ENCODE results near the gene SLC5A10. TPM values are rescaled to one million over a fixed set of nuclear protein-coding genes. Genes with fewer than 3 reads are reported as not detected.

The SLC5A10 gene
- total RNA-seq, 6 experiments from 2014 or later: not detected

GRCh38 chr17:18997650-18998196, 45.8 kb downstream of the SLC5A10 start:
- Mint-ChIP-seq H3K36me3 (ENCODE audit: low read depth) (peaks cover 36% of the 10 kb centered on the region), H3K4me1 (ENCODE audit: low read depth) (peaks cover 26% of the 10 kb centered on the region), H3K4me3 (no peak overlapping the region), H3K27ac (no peak overlapping the region; the same call in 1 of the 2 replicates), H3K27me3 (ENCODE audit: insufficient read depth) (no peaks in the 10 kb centered on the region; the same call in 1 of the 2 replicates), H3K9me3 (peaks cover 21% of the 10 kb centered on the region)
- TF ChIP-seq, protein P1, sequence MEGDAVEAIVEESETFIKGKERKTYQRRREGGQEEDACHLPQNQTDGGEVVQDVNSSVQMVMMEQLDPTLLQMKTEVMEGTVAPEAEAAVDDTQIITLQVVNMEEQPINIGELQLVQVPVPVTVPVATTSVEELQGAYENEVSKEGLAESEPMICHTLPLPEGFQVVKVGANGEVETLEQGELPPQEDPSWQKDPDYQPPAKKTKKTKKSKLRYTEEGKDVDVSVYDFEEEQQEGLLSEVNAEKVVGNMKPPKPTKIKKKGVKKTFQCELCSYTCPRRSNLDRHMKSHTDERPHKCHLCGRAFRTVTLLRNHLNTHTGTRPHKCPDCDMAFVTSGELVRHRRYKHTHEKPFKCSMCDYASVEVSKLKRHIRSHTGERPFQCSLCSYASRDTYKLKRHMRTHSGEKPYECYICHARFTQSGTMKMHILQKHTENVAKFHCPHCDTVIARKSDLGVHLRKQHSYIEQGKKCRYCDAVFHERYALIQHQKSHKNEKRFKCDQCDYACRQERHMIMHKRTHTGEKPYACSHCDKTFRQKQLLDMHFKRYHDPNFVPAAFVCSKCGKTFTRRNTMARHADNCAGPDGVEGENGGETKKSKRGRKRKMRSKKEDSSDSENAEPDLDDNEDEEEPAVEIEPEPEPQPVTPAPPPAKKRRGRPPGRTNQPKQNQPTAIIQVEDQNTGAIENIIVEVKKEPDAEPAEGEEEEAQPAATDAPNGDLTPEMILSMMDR (IDR thresholded peaks at IDR 0.05): no peak
- no peak for DNase-seq

DNA sequence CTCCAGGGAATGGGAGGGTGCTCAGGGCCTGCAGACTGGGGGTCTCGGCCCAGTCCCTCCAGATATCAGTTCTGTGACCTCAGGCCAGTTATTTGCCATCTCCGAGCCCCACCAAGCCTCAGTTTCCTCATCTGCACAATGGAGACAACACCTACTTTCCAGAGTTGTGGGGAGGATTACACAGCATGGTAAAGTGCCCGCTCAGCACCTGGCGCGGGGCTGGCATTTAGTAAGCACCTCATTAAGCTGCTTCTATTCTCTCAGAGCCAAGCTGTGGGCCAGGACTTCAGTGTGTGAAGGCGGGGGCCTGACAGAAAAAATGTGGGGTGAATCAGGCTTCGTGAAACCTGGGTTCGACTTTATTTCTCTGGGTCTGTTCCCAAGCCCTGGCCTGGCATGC, 47.4 kb downstream of the SLC5A10 start:
- Mint-ChIP-seq H3K9me3 (peaks cover 21% of the 10 kb centered on the region), H3K4me3 (no peak overlapping the region), H3K36me3 (ENCODE audit: low read depth) (peaks cover 36% of the 10 kb centered on the region), H3K27me3 (ENCODE audit: insufficient read depth) (no peaks in the 10 kb centered on the region; the same call in 1 of the 2 replicates), H3K4me1 (ENCODE audit: low read depth) (peaks cover 32% of the 10 kb centered on the region), H3K27ac (no peak overlapping the region)
- TF ChIP-seq, protein P1 (IDR thresholded peaks at IDR 0.05): no peak
- no peak for DNase-seq

DNA sequence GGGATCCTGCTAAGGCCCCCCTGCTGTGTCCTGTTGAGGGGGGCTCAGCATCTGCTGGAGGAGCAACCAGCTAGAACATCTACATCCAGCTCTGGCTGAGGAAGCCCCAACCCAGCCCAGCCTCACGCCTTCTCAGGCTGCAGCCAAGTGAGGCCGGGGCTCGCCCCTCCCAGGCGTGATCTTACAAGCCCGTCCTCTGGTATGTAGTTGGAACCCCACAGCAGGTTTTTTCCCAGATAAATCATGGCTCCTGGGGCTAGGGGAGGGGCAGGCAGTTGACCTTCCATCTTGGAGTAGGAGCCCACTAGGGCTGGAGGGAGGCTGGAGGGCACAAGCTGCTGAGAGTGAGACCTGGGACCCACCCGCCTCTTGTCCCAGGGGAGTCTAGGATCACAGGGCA, 47.9 kb downstream of the SLC5A10 start:
- Mint-ChIP-seq H3K36me3 (ENCODE audit: low read depth) (peaks cover 33% of the 10 kb centered on the region), H3K27me3 (ENCODE audit: insufficient read depth) (no peaks in the 10 kb centered on the region; the same call in 1 of the 2 replicates), H3K4me1 (ENCODE audit: low read depth) (peaks cover 32% of the 10 kb centered on the region), H3K27ac (no peak overlapping the region), H3K9me3 (peaks cover 18% of the 10 kb centered on the region), H3K4me3 (no peak overlapping the region; the same call in 1 of the 2 replicates)
- DNase-seq: no peak
- TF ChIP-seq, protein P1 (IDR thresholded peaks at IDR 0.05): no peak

DNA sequence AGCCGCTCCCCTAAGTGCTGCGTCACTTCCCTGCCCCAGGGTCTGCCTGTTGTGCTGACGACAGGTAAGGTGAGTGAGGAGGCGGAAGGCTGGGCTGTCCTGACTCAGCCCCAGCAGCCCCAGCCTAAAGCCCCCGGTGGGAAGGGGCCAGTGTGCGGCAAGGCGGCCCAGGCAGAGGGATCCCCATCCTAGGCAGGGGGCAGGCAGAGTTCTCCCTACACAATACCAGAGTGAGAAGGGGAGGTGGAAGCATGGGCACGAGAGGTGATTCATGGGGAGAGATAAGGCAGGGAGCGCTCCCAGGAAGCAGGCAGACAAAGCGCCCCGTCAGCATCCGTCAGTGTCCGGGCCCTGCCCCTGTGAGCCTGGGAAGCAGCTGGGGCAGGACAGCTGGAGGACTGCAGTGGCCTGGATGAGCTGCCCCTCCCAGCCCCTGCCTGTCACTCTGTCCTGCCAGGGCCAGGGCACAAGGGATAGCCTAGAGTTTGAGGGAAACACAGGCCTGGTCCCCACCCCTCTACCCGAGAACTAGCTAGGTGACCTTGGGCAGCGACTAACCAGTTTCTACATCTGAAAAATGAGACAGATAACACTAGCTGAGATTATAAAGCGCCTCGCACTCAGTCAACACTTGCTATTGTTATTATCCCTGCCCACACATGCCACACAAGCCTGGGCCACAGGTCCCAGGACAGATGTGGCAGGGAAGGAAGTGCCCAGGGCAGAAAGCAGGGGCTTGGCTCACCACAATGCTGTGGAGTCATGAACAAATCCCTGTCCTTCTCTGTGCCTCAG, 48.8 kb downstream of the SLC5A10 start:
- Mint-ChIP-seq H3K27ac (peak overlapping the region; percentile 48; the same call in 1 of the 2 replicates), H3K27me3 (ENCODE audit: insufficient read depth) (no peaks in the 10 kb centered on the region; the same call in 1 of the 2 replicates), H3K36me3 (ENCODE audit: low read depth) (peaks cover 25% of the 10 kb centered on the region), H3K9me3 (peaks cover 10% of the 10 kb centered on the region), H3K4me1 (ENCODE audit: low read depth) (peaks cover 32% of the 10 kb centered on the region), H3K4me3 (peak overlapping the region; percentile 91; the same call in 1 of the 2 replicates)
- TF ChIP-seq, protein P1 (IDR thresholded peaks at IDR 0.05): no peak
- DNase-seq: no peak

DNA sequence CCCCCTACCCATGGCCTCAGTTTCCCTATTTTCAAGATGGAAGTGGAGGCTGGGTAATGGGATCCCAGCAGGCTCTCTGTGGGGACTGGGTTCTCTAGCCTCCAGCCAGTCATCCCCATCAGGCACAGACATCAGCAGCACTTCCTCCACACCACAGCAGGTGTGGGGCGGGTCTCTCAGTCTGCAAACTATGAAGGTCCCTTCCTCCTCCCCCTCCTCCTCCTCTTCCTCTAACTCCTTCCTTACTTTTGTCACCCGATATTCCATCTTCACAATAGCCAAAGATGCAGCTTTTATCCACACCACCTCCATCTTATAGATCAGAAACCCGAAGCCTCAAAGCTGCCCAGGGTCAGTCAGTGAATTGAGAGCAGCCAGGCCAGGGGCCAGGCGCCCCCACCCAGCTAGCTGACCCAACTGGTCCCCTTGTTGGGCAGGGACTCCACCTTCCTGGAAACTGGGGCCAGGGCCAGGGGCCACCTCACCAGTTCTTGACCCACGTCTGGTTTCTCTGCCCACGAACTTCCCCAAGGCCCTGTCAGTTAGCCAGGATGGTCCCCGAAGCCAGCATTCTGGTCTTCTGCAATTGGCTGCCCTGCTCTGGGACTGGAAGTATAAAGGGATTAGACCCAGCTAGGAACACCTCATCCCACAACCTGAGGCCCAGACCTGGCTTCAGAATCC, 50.1 kb downstream of the SLC5A10 start:
- Mint-ChIP-seq H3K36me3 (ENCODE audit: low read depth) (peaks cover 12% of the 10 kb centered on the region), H3K27me3 (ENCODE audit: insufficient read depth) (no peaks in the 10 kb centered on the region; the same call in 1 of the 2 replicates), H3K4me1 (ENCODE audit: low read depth) (peaks cover 32% of the 10 kb centered on the region), H3K9me3 (no peaks in the 10 kb centered on the region), H3K27ac (peak overlapping the region; percentile 54), H3K4me3 (peak overlapping the region; percentile 91)
- no peak for DNase-seq
- TF ChIP-seq, protein P1 (IDR thresholded peaks at IDR 0.05): no peak

All from HFFc6 (cell line).